HEK293T (cell line): ENCODE data around the gene MX2.

Experiments used
- CTBP1 ChIP-seq: fragments of 450-650 bp; IDR thresholded peaks from 2 replicates; pipeline ENCODE4 v1.6.1; 2016; ENCODE audit warnings: borderline replicate concordance
- TARDBP ChIP-seq: fragments of 450-650 bp; IDR thresholded peaks from 2 replicates; pipeline ENCODE4 v1.6.1; 2016

- TF ChIP-seq TARDBP: no peak
- no peak for TF ChIP-seq CTBP1
Measured at GRCh38 chr21:41431788-41432548, 70.1 kb downstream of the MX2 start.
